ENCODE data around the gene FLII. TPM values are rescaled to one million over a fixed set of nuclear protein-coding genes. Genes with fewer than 3 reads are reported as not detected.

Gene FLII
- total RNA-seq, 5 donors from 2014 or later (not counting 1 experiment from before 2014, with no cell fraction given) = 257 to 389 (median 319) TPM

DNA sequence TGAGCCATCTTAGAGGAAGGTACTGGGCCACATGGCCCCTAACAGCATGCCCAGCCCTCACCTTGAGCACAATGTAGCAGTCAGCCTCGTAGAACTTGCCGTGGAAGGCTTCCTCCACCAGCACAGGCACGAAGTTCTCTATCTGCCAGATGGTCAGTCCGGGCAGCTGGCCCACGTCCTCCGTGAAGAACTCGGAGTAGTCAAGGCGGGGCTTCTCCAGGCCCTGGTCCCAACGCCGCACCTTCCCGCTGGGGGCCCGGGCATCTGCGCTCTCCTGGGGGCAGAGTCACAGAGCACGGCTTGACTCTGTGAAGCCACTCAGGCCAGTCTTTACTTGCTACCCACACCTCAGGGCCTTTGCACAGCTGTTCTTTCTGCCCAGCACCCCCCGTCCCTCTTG is 7.3 kb downstream of the FLII start:
- H3K36me3 ChIP-seq (ENCODE audit: control insufficient read depth in 2 of 2, extremely low read depth in 1 of 2, insufficient read depth in 1 of 2, low read length in 1 of 2) = peaks cover 26 to 92% of the 10 kb centered on the region in 2 donors
- no peaks in the 10 kb centered on the region for H3K9me3 ChIP-seq
- H3K4me1 Mint-ChIP-seq = peaks cover 6 to 9% (median 8%) of the 10 kb centered on the region in 3 donors
- ChIA-PET CTCF (interaction anchor here in 1 of 2 donors (0.5 kb wide), 1 partner anchor 524 kb away, joined by 4 read pairs; no protein-coding TSS in a partner anchor), POLR2A (no interaction called here)
- no peaks in the 10 kb centered on the region for H3K27me3 ChIP-seq (replicated peaks in 1 of 2; ENCODE audit: control insufficient read depth in 2 of 2, extremely low read depth in 1 of 2, insufficient read depth in 2 of 2, low read length in 1 of 2)
- ATAC-seq (replicated peaks in 1 of 4) = no peak
- 97% methylated on average over 15 of the region's 15 CpGs for WGBS (ENCODE audit: insufficient coverage)
- H3K27ac ChIP-seq (ENCODE audit: low read length) = no peak overlapping the region
- no peaks in the 10 kb centered on the region for H3K27me3 Mint-ChIP-seq
- H3K4me1 ChIP-seq (ENCODE audit: control insufficient read depth in 1 of 2, extremely low read depth in 1 of 2, insufficient read depth in 2 of 2, low read length in 2 of 2) = peaks cover 0 to 13% of the 10 kb centered on the region in 2 experiments
- H3K27ac Mint-ChIP-seq = no peak overlapping the region
- H3K4me3 Mint-ChIP-seq = no peak overlapping the region
- peaks cover 45% of the 10 kb centered on the region for H3K36me3 Mint-ChIP-seq
- H3K9me3 Mint-ChIP-seq = no peaks in the 10 kb centered on the region
- no peak overlapping the region for H3K4me3 ChIP-seq (ENCODE audit: control insufficient read depth in 1 of 2, extremely low read depth in 1 of 2, low read length in 1 of 2)
- no peak for DNase-seq

DNA sequence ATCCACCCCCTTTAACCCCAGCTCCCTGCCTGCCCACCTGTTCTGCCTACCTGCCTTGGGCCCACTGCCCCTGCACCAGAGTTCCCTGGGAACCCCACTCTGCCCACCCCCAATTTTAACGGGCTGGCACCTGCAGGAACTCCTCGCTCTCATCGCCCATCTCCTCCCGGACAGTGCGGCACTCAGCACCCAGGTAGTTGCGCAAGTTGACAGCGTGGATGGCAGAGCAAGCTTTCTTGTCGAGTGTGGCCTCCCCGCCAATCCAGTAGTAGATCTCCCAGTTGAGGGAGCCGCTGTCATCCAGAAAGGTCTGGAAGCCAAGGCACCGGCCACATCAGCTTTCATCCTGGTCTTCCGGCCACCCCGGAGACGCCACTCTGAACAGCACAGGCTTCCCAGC is 7.8 kb downstream of the FLII start:
- ATAC-seq (replicated peaks in 1 of 4) (no peak), DNase-seq (no peak)
- Histone ChIP-seq H3K27ac (ENCODE audit: low read length) (no peak overlapping the region), H3K4me3 (ENCODE audit: control insufficient read depth in 1 of 2, extremely low read depth in 1 of 2, low read length in 1 of 2) (no peak overlapping the region), H3K27me3 (replicated peaks in 1 of 2; ENCODE audit: control insufficient read depth in 2 of 2, extremely low read depth in 1 of 2, insufficient read depth in 2 of 2, low read length in 1 of 2) (no peaks in the 10 kb centered on the region), H3K4me1 (ENCODE audit: control insufficient read depth in 1 of 2, extremely low read depth in 1 of 2, insufficient read depth in 2 of 2, low read length in 2 of 2) (peaks cover 0 to 8% of the 10 kb centered on the region in 2 experiments), H3K9me3 (no peaks in the 10 kb centered on the region), H3K36me3 (ENCODE audit: control insufficient read depth in 2 of 2, extremely low read depth in 1 of 2, insufficient read depth in 1 of 2, low read length in 1 of 2) (peaks cover 25 to 92% of the 10 kb centered on the region in 2 donors)
- Mint-ChIP-seq H3K36me3 (peaks cover 42% of the 10 kb centered on the region), H3K27me3 (no peaks in the 10 kb centered on the region), H3K4me1 (peaks cover 2 to 9% (median 4%) of the 10 kb centered on the region in 3 donors), H3K9me3 (no peaks in the 10 kb centered on the region), H3K27ac (no peak overlapping the region), H3K4me3 (no peak overlapping the region)
- WGBS (ENCODE audit: insufficient coverage) = 97% methylated on average over 14 of the region's 14 CpGs
- ChIA-PET CTCF (interaction anchor here in 1 of 2 donors (0.5 to 0.6 kb wide), 2 partner anchors 11 to 525 kb away, joined by 4 to 6 read pairs; no protein-coding TSS in a partner anchor), POLR2A (no interaction called here)

DNA sequence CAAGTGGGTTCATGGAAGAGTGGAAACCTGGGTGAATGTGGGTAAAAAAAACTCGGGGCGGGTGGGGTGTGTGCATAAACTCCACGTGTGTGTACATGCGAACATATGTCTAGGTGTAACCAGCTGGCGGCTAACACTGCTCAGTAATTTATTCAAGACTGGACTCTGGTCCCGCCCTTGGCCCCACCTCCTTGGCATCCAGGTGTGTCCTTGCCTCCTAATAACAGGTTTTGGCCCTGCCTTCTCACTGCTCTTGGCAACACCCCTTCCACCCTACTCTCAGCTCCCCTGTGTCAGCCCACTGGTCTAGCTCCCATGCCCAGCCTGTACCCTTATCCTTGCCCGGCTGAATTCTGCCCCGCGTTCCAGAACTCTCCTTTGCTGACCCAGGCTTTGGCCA is 8.3 kb downstream of the FLII start:
- H3K4me1 ChIP-seq (ENCODE audit: control insufficient read depth in 1 of 2, extremely low read depth in 1 of 2, insufficient read depth in 2 of 2, low read length in 2 of 2) = peaks cover 0 to 5% of the 10 kb centered on the region in 2 experiments
- POLR2A ChIA-PET = no interaction called here
- no peaks in the 10 kb centered on the region for H3K9me3 Mint-ChIP-seq

DNA sequence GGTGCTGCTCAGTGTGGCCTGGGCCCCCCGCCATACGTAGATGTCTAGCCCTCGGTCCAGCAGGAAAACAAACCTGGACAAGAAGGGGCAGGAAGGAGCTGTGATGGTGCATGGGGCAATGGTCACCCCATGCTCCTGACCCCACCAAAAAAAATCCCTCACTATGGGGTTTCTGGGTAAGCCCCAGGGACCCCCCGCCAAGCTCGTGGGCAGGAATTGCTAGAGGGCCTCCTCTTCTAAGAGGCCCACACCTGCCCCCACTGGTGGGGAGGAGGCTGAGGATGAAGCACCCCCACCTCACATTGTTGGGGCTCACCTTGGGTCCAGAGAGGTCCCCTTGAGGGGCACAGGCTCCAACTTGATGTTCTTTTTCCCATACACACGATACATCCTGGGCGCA is 9.7 kb downstream of the FLII start:
- Mint-ChIP-seq H3K4me3 (no peak overlapping the region), H3K36me3 (peaks cover 39% of the 10 kb centered on the region), H3K9me3 (no peaks in the 10 kb centered on the region), H3K27ac (no peak overlapping the region), H3K27me3 (no peaks in the 10 kb centered on the region), H3K4me1 (peaks cover 0 to 9% (median 2%) of the 10 kb centered on the region in 3 donors)
- no peak for ATAC-seq (replicated peaks in 1 of 4)
- DNase-seq = no peak
- no CpG with 5 or more reads among the region's 7 CpGs for WGBS (ENCODE audit: insufficient coverage)
- H3K4me1 ChIP-seq (ENCODE audit: control insufficient read depth in 1 of 2, extremely low read depth in 1 of 2, insufficient read depth in 2 of 2, low read length in 2 of 2) = peaks cover 0 to 5% of the 10 kb centered on the region in 2 experiments
- ChIA-PET CTCF (interaction anchor here in 1 of 2 donors (0.9 kb wide), 1 partner anchor 377 kb away, joined by 3 read pairs; no protein-coding TSS in a partner anchor), POLR2A (no interaction called here)
- no peak overlapping the region for H3K27ac ChIP-seq (ENCODE audit: low read length)
- no peak overlapping the region for H3K4me3 ChIP-seq (ENCODE audit: control insufficient read depth in 1 of 2, extremely low read depth in 1 of 2, low read length in 1 of 2)
- H3K9me3 ChIP-seq = no peaks in the 10 kb centered on the region
- H3K36me3 ChIP-seq (ENCODE audit: control insufficient read depth in 2 of 2, extremely low read depth in 1 of 2, insufficient read depth in 1 of 2, low read length in 1 of 2) = peaks cover 27 to 84% of the 10 kb centered on the region in 2 donors
- no peaks in the 10 kb centered on the region for H3K27me3 ChIP-seq (replicated peaks in 1 of 2; ENCODE audit: control insufficient read depth in 2 of 2, extremely low read depth in 1 of 2, insufficient read depth in 2 of 2, low read length in 1 of 2)

More for the DNA sequence above, 8.3 kb downstream of the FLII start:
- Histone ChIP-seq H3K36me3 (ENCODE audit: control insufficient read depth in 2 of 2, extremely low read depth in 1 of 2, insufficient read depth in 1 of 2, low read length in 1 of 2) (peaks cover 25 to 92% of the 10 kb centered on the region in 2 donors), H3K9me3 (no peaks in the 10 kb centered on the region), H3K27me3 (replicated peaks in 1 of 2; ENCODE audit: control insufficient read depth in 2 of 2, extremely low read depth in 1 of 2, insufficient read depth in 2 of 2, low read length in 1 of 2) (no peaks in the 10 kb centered on the region), H3K27ac (ENCODE audit: low read length) (no peak overlapping the region), H3K4me3 (ENCODE audit: control insufficient read depth in 1 of 2, extremely low read depth in 1 of 2, low read length in 1 of 2) (no peak overlapping the region)
- H3K4me3 Mint-ChIP-seq = no peak overlapping the region
- peaks cover 44% of the 10 kb centered on the region for H3K36me3 Mint-ChIP-seq
- ATAC-seq (replicated peaks in 1 of 4) (no peak), DNase-seq (no peak)
- peaks cover 0 to 9% (median 2%) of the 10 kb centered on the region in 3 donors for H3K4me1 Mint-ChIP-seq
- H3K27me3 Mint-ChIP-seq = no peaks in the 10 kb centered on the region
- WGBS (ENCODE audit: insufficient coverage) = 82% methylated on average over 9 of the region's 9 CpGs
- CTCF ChIA-PET = interaction anchor here in 1 of 2 donors (0.6 kb wide), 1 partner anchor 11 kb away, joined by 6 read pairs; no protein-coding TSS in a partner anchor
- no peak overlapping the region for H3K27ac Mint-ChIP-seq

DNA sequence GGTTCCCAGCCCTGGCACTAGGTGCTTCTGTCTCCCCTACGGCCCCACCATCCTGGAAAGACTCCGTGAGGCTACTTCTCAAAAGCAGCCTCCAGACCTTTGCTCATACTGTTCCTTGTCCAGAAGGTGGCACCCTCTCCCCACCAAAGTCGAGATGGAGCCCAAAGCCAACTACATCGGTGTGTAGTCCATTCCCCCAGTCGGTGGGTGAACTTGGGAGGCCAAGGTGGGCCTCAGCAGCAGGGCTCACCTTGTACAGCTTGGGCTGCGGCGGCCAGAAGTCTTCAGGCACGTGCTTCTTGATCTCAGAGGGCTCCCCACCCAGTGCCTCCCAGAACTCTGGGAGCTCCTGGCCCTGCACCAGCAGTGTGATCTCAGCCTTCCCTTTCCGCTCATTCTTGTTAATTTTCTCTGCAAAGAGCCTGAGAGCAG is 10.2 kb downstream of the FLII start:
- H3K9me3 ChIP-seq = no peaks in the 10 kb centered on the region
- H3K27me3 ChIP-seq (replicated peaks in 1 of 2; ENCODE audit: control insufficient read depth in 2 of 2, extremely low read depth in 1 of 2, insufficient read depth in 2 of 2, low read length in 1 of 2) = no peaks in the 10 kb centered on the region
- no peaks in the 10 kb centered on the region for H3K9me3 Mint-ChIP-seq
- peaks cover 0 to 5% of the 10 kb centered on the region in 2 experiments for H3K4me1 ChIP-seq (ENCODE audit: control insufficient read depth in 1 of 2, extremely low read depth in 1 of 2, insufficient read depth in 2 of 2, low read length in 2 of 2)
- ATAC-seq (replicated peaks in 1 of 4) (peak; percentile 72 to 79 (median 74)), DNase-seq (peak; percentile 38 to 79 (median 59))
- no peak overlapping the region for H3K4me3 ChIP-seq (ENCODE audit: control insufficient read depth in 1 of 2, extremely low read depth in 1 of 2, low read length in 1 of 2)
- ChIA-PET CTCF (no interaction called here), POLR2A (no interaction called here)
- WGBS (ENCODE audit: insufficient coverage) = 64% methylated on average over 8 of the region's 9 CpGs
- H3K36me3 Mint-ChIP-seq = peaks cover 35% of the 10 kb centered on the region
- no peak overlapping the region for H3K4me3 Mint-ChIP-seq
- H3K36me3 ChIP-seq (ENCODE audit: control insufficient read depth in 2 of 2, extremely low read depth in 1 of 2, insufficient read depth in 1 of 2, low read length in 1 of 2) = peaks cover 32 to 79% of the 10 kb centered on the region in 2 donors
- peaks cover 0 to 9% (median 2%) of the 10 kb centered on the region in 3 donors for H3K4me1 Mint-ChIP-seq
- H3K27me3 Mint-ChIP-seq = no peaks in the 10 kb centered on the region
- H3K27ac Mint-ChIP-seq = peak overlapping the region in 1 of 2 donors; percentile 58
- no peak overlapping the region for H3K27ac ChIP-seq (ENCODE audit: low read length)

DNA sequence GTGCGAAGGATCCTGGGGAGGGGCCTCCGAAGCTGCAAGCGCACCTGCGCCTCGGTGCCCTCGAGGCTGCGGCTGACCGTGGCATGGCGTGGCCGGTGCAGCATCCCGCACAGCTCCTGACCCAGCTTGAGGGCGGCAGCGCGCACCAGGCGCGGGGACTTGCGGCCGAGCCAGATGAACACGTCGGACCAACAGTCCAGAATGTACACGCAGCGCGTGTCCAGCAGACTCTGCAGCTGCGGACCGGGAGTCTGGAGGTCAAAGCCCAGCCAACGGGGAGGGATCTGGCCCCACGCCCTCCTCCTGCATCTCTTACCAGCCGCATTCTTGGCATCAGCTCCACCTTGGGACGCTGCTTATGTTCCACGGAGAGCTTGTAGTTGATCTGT is 10.9 kb downstream of the FLII start:
- no peak for DNase-seq
- H3K36me3 Mint-ChIP-seq = peaks cover 34% of the 10 kb centered on the region
- H3K9me3 Mint-ChIP-seq = no peaks in the 10 kb centered on the region
- H3K4me1 Mint-ChIP-seq = peaks cover 0 to 9% (median 2%) of the 10 kb centered on the region in 3 donors
- ChIA-PET CTCF (no interaction called here), POLR2A (no interaction called here)
- no peaks in the 10 kb centered on the region for H3K27me3 Mint-ChIP-seq
- no peaks in the 10 kb centered on the region for H3K9me3 ChIP-seq
- no peak overlapping the region for H3K4me3 ChIP-seq (ENCODE audit: control insufficient read depth in 1 of 2, extremely low read depth in 1 of 2, low read length in 1 of 2)
- H3K4me1 ChIP-seq (ENCODE audit: control insufficient read depth in 1 of 2, extremely low read depth in 1 of 2, insufficient read depth in 2 of 2, low read length in 2 of 2) = peaks cover 0 to 5% of the 10 kb centered on the region in 2 experiments
- no peak overlapping the region for H3K27ac ChIP-seq (ENCODE audit: low read length)
- no peak for ATAC-seq (replicated peaks in 1 of 4)
- H3K27me3 ChIP-seq (replicated peaks in 1 of 2; ENCODE audit: control insufficient read depth in 2 of 2, extremely low read depth in 1 of 2, insufficient read depth in 2 of 2, low read length in 1 of 2) = no peaks in the 10 kb centered on the region
- H3K27ac Mint-ChIP-seq = no peak overlapping the region
- H3K36me3 ChIP-seq (ENCODE audit: control insufficient read depth in 2 of 2, extremely low read depth in 1 of 2, insufficient read depth in 1 of 2, low read length in 1 of 2) = peaks cover 32 to 74% of the 10 kb centered on the region in 2 donors
- 97% methylated on average over 26 of the region's 30 CpGs for WGBS (ENCODE audit: insufficient coverage)
- H3K4me3 Mint-ChIP-seq = no peak overlapping the region
